ENCODE results near the gene SLC15A2.

Gene SLC15A2

GRCh38 chr3:121980450-121980796 lies 86.2 kb downstream of the SLC15A2 start:
- DNase-seq (ENCODE audit: extremely low read depth, low read depth): no peak
- TF ChIP-seq CTCF (IDR thresholded peaks at IDR 0.05; ENCODE audit: low read depth, low read length): no peak

- no peak for DNase-seq (ENCODE audit: extremely low read depth, low read depth)
- no peak for TF ChIP-seq CTCF (IDR thresholded peaks at IDR 0.05; ENCODE audit: low read depth, low read length)
Observed at GRCh38 chr3:121981473-121981872, 87.3 kb downstream of the SLC15A2 start.

GRCh38 chr3:121985846-121986245 lies 91.6 kb downstream of the SLC15A2 start:
- TF ChIP-seq CTCF (IDR thresholded peaks at IDR 0.05; ENCODE audit: low read depth, low read length): no peak
- no peak for DNase-seq (ENCODE audit: extremely low read depth, low read depth)

GRCh38 chr3:121988146-121988545 lies 93.9 kb downstream of the SLC15A2 start:
- DNase-seq (ENCODE audit: extremely low read depth, low read depth): no peak
- TF ChIP-seq CTCF (IDR thresholded peaks at IDR 0.05; ENCODE audit: low read depth, low read length): no peak

GRCh38 chr3:121989943-121990342 lies 95.7 kb downstream of the SLC15A2 start:
- no peak for DNase-seq (ENCODE audit: extremely low read depth, low read depth)
- TF ChIP-seq CTCF (IDR thresholded peaks at IDR 0.05; ENCODE audit: low read depth, low read length): no peak

- DNase-seq (ENCODE audit: extremely low read depth, low read depth): no peak
Observed at GRCh38 chr3:121992601-121993560, 98.7 kb downstream of the SLC15A2 start.

More at GRCh38 chr3:121992601-121993560, 98.7 kb downstream of the SLC15A2 start:
- TF ChIP-seq CTCF (IDR thresholded peaks at IDR 0.05; ENCODE audit: low read depth, low read length): no peak

All from AG09319 (cell line).